ENCODE measurements around the gene KIZ.
"Not testable (repeated sequence)": the region's sequence is repeated elsewhere in the genome, so short reads cannot be mapped to it uniquely, and the experiment has no call there.

Gene KIZ

GRCh38 chr20:21167261-21167660 is 41.4 kb downstream of the KIZ start:
- no peak for DNase-seq (ENCODE audit: low read depth)
- TF ChIP-seq MYC (IDR thresholded peaks at IDR 0.05; ENCODE audit: low read depth, low read length), result no peak
- TF ChIP-seq POLR2A (IDR thresholded peaks at IDR 0.05; ENCODE audit: extremely low read depth, insufficient read length), result no peak
- TF ChIP-seq MAX (IDR thresholded peaks at IDR 0.05; ENCODE audit: low read depth, low read length), result no peak
- no peak for TF ChIP-seq CTCF (IDR thresholded peaks at IDR 0.05; ENCODE audit: low read depth, low read length)
- no peak overlapping the region for H3K4me3 ChIP-seq (ENCODE audit: low read depth, low read length)

- not testable (repeated sequence) for H3K4me3 ChIP-seq (ENCODE audit: low read depth, low read length); DNase-seq (ENCODE audit: low read depth)
Observed at GRCh38 chr20:21168061-21168460, 42.2 kb downstream of the KIZ start.

- H3K4me3 ChIP-seq (ENCODE audit: low read depth, low read length), result no peak overlapping the region
- DNase-seq (ENCODE audit: low read depth), result no peak
- TF ChIP-seq CTCF (IDR thresholded peaks at IDR 0.05; ENCODE audit: low read depth, low read length) (no peak), MAX (IDR thresholded peaks at IDR 0.05; ENCODE audit: low read depth, low read length) (no peak), MYC (IDR thresholded peaks at IDR 0.05; ENCODE audit: low read depth, low read length) (no peak), POLR2A (IDR thresholded peaks at IDR 0.05; ENCODE audit: extremely low read depth, insufficient read length) (no peak)
Observed at GRCh38 chr20:21172626-21173025, 46.7 kb downstream of the KIZ start.

- H3K4me3 ChIP-seq (ENCODE audit: low read depth, low read length), result no peak overlapping the region
- DNase-seq (ENCODE audit: low read depth), result no peak
- TF ChIP-seq POLR2A (IDR thresholded peaks at IDR 0.05; ENCODE audit: extremely low read depth, insufficient read length), result no peak
- TF ChIP-seq MYC (IDR thresholded peaks at IDR 0.05; ENCODE audit: low read depth, low read length), result no peak
- no peak for TF ChIP-seq CTCF (IDR thresholded peaks at IDR 0.05; ENCODE audit: low read depth, low read length)
- no peak for TF ChIP-seq MAX (IDR thresholded peaks at IDR 0.05; ENCODE audit: low read depth, low read length)
Observed at GRCh38 chr20:21173485-21173884, 47.6 kb downstream of the KIZ start.

- no peak for DNase-seq (ENCODE audit: low read depth)
- no peak overlapping the region for H3K4me3 ChIP-seq (ENCODE audit: low read depth, low read length)
- TF ChIP-seq MAX (IDR thresholded peaks at IDR 0.05; ENCODE audit: low read depth, low read length) (no peak), POLR2A (IDR thresholded peaks at IDR 0.05; ENCODE audit: extremely low read depth, insufficient read length) (no peak), CTCF (IDR thresholded peaks at IDR 0.05; ENCODE audit: low read depth, low read length) (no peak)
Observed at GRCh38 chr20:21174516-21175239, 48.8 kb downstream of the KIZ start.

- DNase-seq (ENCODE audit: low read depth), result no peak
- H3K4me3 ChIP-seq (ENCODE audit: low read depth, low read length), result no peak overlapping the region
Observed at GRCh38 chr20:21175433-21175832, 49.6 kb downstream of the KIZ start.

More at GRCh38 chr20:21175433-21175832, 49.6 kb downstream of the KIZ start:
- TF ChIP-seq MAX (IDR thresholded peaks at IDR 0.05; ENCODE audit: low read depth, low read length), result no peak
- no peak for TF ChIP-seq CTCF (IDR thresholded peaks at IDR 0.05; ENCODE audit: low read depth, low read length)
- no peak for TF ChIP-seq MYC (IDR thresholded peaks at IDR 0.05; ENCODE audit: low read depth, low read length)
- no peak for TF ChIP-seq POLR2A (IDR thresholded peaks at IDR 0.05; ENCODE audit: extremely low read depth, insufficient read length)

Measured in NB4 (cell line).